Activated T-cell treated with anti-CD3 and anti-CD28 coated beads, Interleukin-2, amount 50 U/mL, for 72 hours (primary cell): ENCODE measurements around the gene PIK3CG. TPM values are rescaled to one million over a fixed set of nuclear protein-coding genes. Genes with fewer than 3 reads are reported as not detected.
"Not testable (repeated sequence)": the region's sequence is repeated elsewhere in the genome, so short reads cannot be mapped to it uniquely, and the experiment has no call there.

Experiments used
- ATAC-seq, 2 donors: fragments of 150-1000 bp; cut with Tn5 transposase; replicated peaks in 1 of 2; 2 replicates each; pipeline ENCODE4 v1.10.0; 2021; ENCODE audit warnings: moderate library complexity in 2 of 2, mild to moderate bottlenecking in 1 of 2
- DNase-seq, 2 donors: peaks; one replicate each; pipeline ENCODE4 v3.0.0; 2021 to 2022; ENCODE audit warnings: mixed read lengths in 1 of 2
- H3K27ac Mint-ChIP-seq: one replicate; pipeline ENCODE4 v1.8.0; 2022; ENCODE audit warnings: mild to moderate bottlenecking, moderate library complexity, mixed read lengths
- H3K27me3 Mint-ChIP-seq: one replicate; pipeline ENCODE4 v1.8.0; 2022; ENCODE audit warnings: low read depth, mixed read lengths
- H3K36me3 Mint-ChIP-seq, 2 donors: one replicate each; pipeline ENCODE4 v1.8.0; 2022; ENCODE audit warnings: mixed read lengths in 2 of 2, mild to moderate bottlenecking in 1 of 2; ENCODE audit not compliant: insufficient read depth in 2 of 2
- H3K4me1 Mint-ChIP-seq: one replicate; pipeline ENCODE4 v1.8.0; 2022; ENCODE audit warnings: low read depth, mixed read lengths
- H3K4me3 Mint-ChIP-seq, 2 donors: one replicate each; pipeline ENCODE4 v1.8.0; 2022; ENCODE audit warnings: mild to moderate bottlenecking in 2 of 2, mixed read lengths in 2 of 2, moderate library complexity in 2 of 2
- H3K9me3 Mint-ChIP-seq, 2 donors: one replicate each; pipeline ENCODE4 v1.8.0; 2022; ENCODE audit warnings: mixed read lengths in 2 of 2
- total RNA-seq, 2 donors: library from RNA; stranded (reverse); gene quantifications; one replicate each; pipeline ENCODE4 v1.2.3, GENCODE V29; 2022

The PIK3CG gene
- total RNA-seq: 10 to 100 TPM; 10.2 to 18.7 TPM

- Mint-ChIP-seq H3K36me3 (peaks cover 7 to 9% of the 10 kb centered on the region in 2 donors), H3K4me1 (peaks cover 85% of the 10 kb centered on the region), H3K27ac (peak within 1 kb of the TSS; percentile 61), H3K27me3 (no peaks in the 10 kb centered on the region), H3K9me3 (peaks cover 0 to 3% of the 10 kb centered on the region in 2 donors), H3K4me3 (peak within 1 kb of the TSS; percentile 87 to 93)
- DNase-seq (no peak), ATAC-seq (peak; percentile 79 to 81)
Observed at GRCh38 chr7:106865130-106866041, at the start of gene PIK3CG. Gene PIK3CG, plus strand, starts transcription at chr7:106865282. Its CDS starts 2,280 bp downstream, at chr7:106867562.

GRCh38 chr7:106817098-106817497 is 48.0 kb upstream of the PIK3CG start:
- H3K36me3 Mint-ChIP-seq: no peaks in the 10 kb centered on the region
- H3K27me3 Mint-ChIP-seq: peaks cover 4% of the 10 kb centered on the region
- H3K4me1 Mint-ChIP-seq: peaks cover 1% of the 10 kb centered on the region
- no peak for DNase-seq
- H3K4me3 Mint-ChIP-seq: no peak overlapping the region
- H3K27ac Mint-ChIP-seq: no peak overlapping the region
- ATAC-seq: no peak
- H3K9me3 Mint-ChIP-seq: no peaks in the 10 kb centered on the region

GRCh38 chr7:106818736-106819135 is 46.3 kb upstream of the PIK3CG start:
- Mint-ChIP-seq H3K27me3 (peaks cover 4% of the 10 kb centered on the region), H3K27ac (no peak overlapping the region), H3K4me1 (no peaks in the 10 kb centered on the region), H3K9me3 (no peaks in the 10 kb centered on the region), H3K36me3 (no peaks in the 10 kb centered on the region), H3K4me3 (no peak overlapping the region)
- ATAC-seq (no peak), DNase-seq (no peak)

GRCh38 chr7:106819546-106819945 is 45.5 kb upstream of the PIK3CG start:
- no peaks in the 10 kb centered on the region for H3K9me3 Mint-ChIP-seq
- no peaks in the 10 kb centered on the region for H3K4me1 Mint-ChIP-seq

GRCh38 chr7:106820321-106821217 is 44.5 kb upstream of the PIK3CG start:
- Mint-ChIP-seq H3K27me3 (no peaks in the 10 kb centered on the region), H3K4me1 (no peaks in the 10 kb centered on the region), H3K27ac (no peak overlapping the region), H3K9me3 (no peaks in the 10 kb centered on the region), H3K4me3 (no peak overlapping the region), H3K36me3 (no peaks in the 10 kb centered on the region)
- no peak for DNase-seq
- ATAC-seq: no peak

More at GRCh38 chr7:106819546-106819945, 45.5 kb upstream of the PIK3CG start:
- H3K27me3 Mint-ChIP-seq: peaks cover 4% of the 10 kb centered on the region
- no peak for DNase-seq
- no peak for ATAC-seq
- no peaks in the 10 kb centered on the region for H3K36me3 Mint-ChIP-seq
- H3K4me3 Mint-ChIP-seq: no peak overlapping the region
- no peak overlapping the region for H3K27ac Mint-ChIP-seq

GRCh38 chr7:106823631-106824030 is 41.5 kb upstream of the PIK3CG start:
- Mint-ChIP-seq H3K4me1 (no peaks in the 10 kb centered on the region), H3K9me3 (no peaks in the 10 kb centered on the region), H3K36me3 (no peaks in the 10 kb centered on the region), H3K4me3 (no peak overlapping the region), H3K27me3 (no peaks in the 10 kb centered on the region), H3K27ac (no peak overlapping the region)
- DNase-seq (no peak), ATAC-seq (no peak)

- Mint-ChIP-seq H3K9me3 (peaks cover under 1% of the 10 kb centered on the region in 2 donors), H3K27me3 (no peaks in the 10 kb centered on the region), H3K4me3 (no peak overlapping the region), H3K4me1 (no peaks in the 10 kb centered on the region), H3K27ac (no peak overlapping the region), H3K36me3 (peaks cover 0 to under 1% of the 10 kb centered on the region in 2 donors)
- DNase-seq (no peak), ATAC-seq (no peak)
Observed at GRCh38 chr7:106824458-106824857, 40.6 kb upstream of the PIK3CG start.

GRCh38 chr7:106827626-106828025 is 37.5 kb upstream of the PIK3CG start:
- H3K27me3 Mint-ChIP-seq: no peaks in the 10 kb centered on the region
- H3K27ac Mint-ChIP-seq: no peak overlapping the region
- DNase-seq (no peak), ATAC-seq (no peak)
- no peaks in the 10 kb centered on the region for H3K4me1 Mint-ChIP-seq
- H3K36me3 Mint-ChIP-seq: peaks cover 5 to 7% of the 10 kb centered on the region in 2 donors
- H3K9me3 Mint-ChIP-seq: peaks cover 8% of the 10 kb centered on the region in 2 donors
- H3K4me3 Mint-ChIP-seq: no peak overlapping the region

GRCh38 chr7:106829496-106829895 is 35.6 kb upstream of the PIK3CG start:
- Mint-ChIP-seq H3K4me1 (no peaks in the 10 kb centered on the region), H3K9me3 (peaks cover 8% of the 10 kb centered on the region in 2 donors), H3K27ac (no peak overlapping the region), H3K36me3 (peaks cover 5 to 7% of the 10 kb centered on the region in 2 donors), H3K27me3 (no peaks in the 10 kb centered on the region), H3K4me3 (no peak overlapping the region)
- ATAC-seq: no peak
- no peak for DNase-seq

- H3K27me3 Mint-ChIP-seq, H3K27ac Mint-ChIP-seq, H3K4me3 Mint-ChIP-seq, H3K9me3 Mint-ChIP-seq, ATAC-seq, H3K4me1 Mint-ChIP-seq, DNase-seq, H3K36me3 Mint-ChIP-seq: not testable (repeated sequence)
Observed at GRCh38 chr7:106830896-106831295, 34.2 kb upstream of the PIK3CG start.

- no peaks in the 10 kb centered on the region for H3K36me3 Mint-ChIP-seq
- DNase-seq: no peak
- ATAC-seq: no peak
- H3K4me3 Mint-ChIP-seq: no peak overlapping the region
- no peaks in the 10 kb centered on the region for H3K27me3 Mint-ChIP-seq
- no peaks in the 10 kb centered on the region for H3K9me3 Mint-ChIP-seq
- H3K27ac Mint-ChIP-seq: no peak overlapping the region
- H3K4me1 Mint-ChIP-seq: no peaks in the 10 kb centered on the region
Observed at GRCh38 chr7:106836816-106837215, 28.3 kb upstream of the PIK3CG start.

GRCh38 chr7:106839511-106839910 is 25.6 kb upstream of the PIK3CG start:
- Mint-ChIP-seq H3K27ac (no peak overlapping the region), H3K9me3 (no peaks in the 10 kb centered on the region), H3K4me3 (no peak overlapping the region), H3K4me1 (no peaks in the 10 kb centered on the region), H3K36me3 (no peaks in the 10 kb centered on the region), H3K27me3 (no peaks in the 10 kb centered on the region)
- no peak for ATAC-seq
- no peak for DNase-seq

- Mint-ChIP-seq H3K27me3 (no peaks in the 10 kb centered on the region), H3K27ac (no peak overlapping the region), H3K4me1 (no peaks in the 10 kb centered on the region), H3K4me3 (no peak overlapping the region), H3K36me3 (no peaks in the 10 kb centered on the region), H3K9me3 (no peaks in the 10 kb centered on the region)
- DNase-seq: no peak
- no peak for ATAC-seq
Observed at GRCh38 chr7:106840342-106840741, 24.7 kb upstream of the PIK3CG start.
